Prostate gland (tissue), 2 donors: ENCODE results near the gene ZDHHC5. TPM values are rescaled to one million over a fixed set of nuclear protein-coding genes. Genes with fewer than 3 reads are reported as not detected.

ENCODE experiments used
- DNase-seq: peaks from one replicate; pipeline ENCODE4 v3.0.0-alpha.2; 2019; ENCODE audit warnings: low spot score
- H3K27ac ChIP-seq, 2 donors: fragments of 200-600 bp; sonication (generic); 2 replicates each; pipeline ENCODE4 v1.5.1; 2017 to 2019
- H3K27me3 ChIP-seq: fragments of 200-600 bp; sonication (generic); replicated peaks from 2 replicates; pipeline ENCODE4 v1.5.1; 2019; ENCODE audit not compliant: insufficient read depth
- H3K36me3 ChIP-seq, 2 donors: fragments of 200-600 bp; sonication (generic); 1 replicate in 1 of 2; 2 replicates in 1 of 2; pipeline versions ENCODE4 v1.5.1 to v1.8.1; 2017 to 2019
- H3K4me1 ChIP-seq: fragments of 200-600 bp; sonication (generic); replicated peaks from 2 replicates; pipeline ENCODE4 v1.5.1; 2019
- H3K4me3 ChIP-seq, 2 donors: fragments of 200-600 bp; sonication (generic); 2 replicates each; pipeline ENCODE4 v1.5.1; 2017 to 2019
- H3K9me3 ChIP-seq: fragments of 200-600 bp; sonication (generic); 2 replicates; pipeline ENCODE4 v1.5.1; 2017
- POLR2A ChIP-seq: fragments of 450-650 bp; IDR thresholded peaks from one replicate; pipeline ENCODE4 v1.6.1; 2016; ENCODE audit warnings: antibody characterized with exemption, mild to moderate bottlenecking
- POLR2AphosphoS5 ChIP-seq: sonication (generic); formaldehyde crosslinking; IDR thresholded peaks from one replicate; pipeline ENCODE4 v1.6.1; 2017; ENCODE audit warnings: antibody characterized with exemption
- WGBS: methylation state at CpG from one replicate; pipeline ENCODE4 v1.1.5; 2018; 5-methylcytosine and 5-hydroxymethylcytosine counted together
- intact Hi-C: fragments of 100-400 bp; cut with DNase I; formaldehyde crosslinking; loops from one replicate; pipeline ENCODE4 v1.14.2; 2022
- total RNA-seq, 2 donors: library from RNA; depleted of rRNA; stranded (reverse); fragments of >200 nt; gene quantifications; one replicate each; pipeline ENCODE4 v1.1.0, GENCODE V29; 2016
- TF ChIP-seq, protein P1 (sequence below), 4 experiments: fragments of 200-600 bp in 2 of 4; fragments of 450-650 bp in 2 of 4; sonication (generic) in 2 of 4; IDR thresholded peaks; 1 replicate in 3 of 4; 2 replicates in 1 of 4; pipeline ENCODE4 v1.5.1; 2016 to 2019; ENCODE audit warnings: antibody characterized with exemption in 4 of 4, mild to moderate bottlenecking in 2 of 4, moderate library complexity in 2 of 4

Gene ZDHHC5, protein sequence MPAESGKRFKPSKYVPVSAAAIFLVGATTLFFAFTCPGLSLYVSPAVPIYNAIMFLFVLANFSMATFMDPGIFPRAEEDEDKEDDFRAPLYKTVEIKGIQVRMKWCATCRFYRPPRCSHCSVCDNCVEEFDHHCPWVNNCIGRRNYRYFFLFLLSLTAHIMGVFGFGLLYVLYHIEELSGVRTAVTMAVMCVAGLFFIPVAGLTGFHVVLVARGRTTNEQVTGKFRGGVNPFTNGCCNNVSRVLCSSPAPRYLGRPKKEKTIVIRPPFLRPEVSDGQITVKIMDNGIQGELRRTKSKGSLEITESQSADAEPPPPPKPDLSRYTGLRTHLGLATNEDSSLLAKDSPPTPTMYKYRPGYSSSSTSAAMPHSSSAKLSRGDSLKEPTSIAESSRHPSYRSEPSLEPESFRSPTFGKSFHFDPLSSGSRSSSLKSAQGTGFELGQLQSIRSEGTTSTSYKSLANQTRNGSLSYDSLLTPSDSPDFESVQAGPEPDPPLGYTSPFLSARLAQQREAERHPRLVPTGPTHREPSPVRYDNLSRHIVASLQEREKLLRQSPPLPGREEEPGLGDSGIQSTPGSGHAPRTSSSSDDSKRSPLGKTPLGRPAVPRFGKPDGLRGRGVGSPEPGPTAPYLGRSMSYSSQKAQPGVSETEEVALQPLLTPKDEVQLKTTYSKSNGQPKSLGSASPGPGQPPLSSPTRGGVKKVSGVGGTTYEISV
- total RNA-seq: 10 to 100 TPM; 65.4 to 69.9 TPM

GRCh38 chr11:57667736-57668433 is at the start of gene ZDHHC5:
TSS of gene ZDHHC5 (plus strand) at chr11:57668114. CDS start at chr11:57673091, 4,977 bp downstream.
- H3K27ac ChIP-seq: peak within 1 kb of the TSS; percentile 97 to 99
- peak; percentile 99 for DNase-seq
- H3K4me1 ChIP-seq: no peaks in the 10 kb centered on the region
- H3K27me3 ChIP-seq: no peaks in the 10 kb centered on the region
- peaks cover 0 to 2% of the 10 kb centered on the region in 2 donors for H3K36me3 ChIP-seq
- H3K9me3 ChIP-seq: no peaks in the 10 kb centered on the region
- intact Hi-C loops: loop anchor here (5.0 kb wide), 2 partner anchors 44 to 94 kb away; partner anchors contain the start of genes CTNND1, MED19 and TMX2
- H3K4me3 ChIP-seq: peak within 1 kb of the TSS; percentile 81 to 99
- peak; percentile 72 for TF ChIP-seq POLR2A
- TF ChIP-seq, protein P1, sequence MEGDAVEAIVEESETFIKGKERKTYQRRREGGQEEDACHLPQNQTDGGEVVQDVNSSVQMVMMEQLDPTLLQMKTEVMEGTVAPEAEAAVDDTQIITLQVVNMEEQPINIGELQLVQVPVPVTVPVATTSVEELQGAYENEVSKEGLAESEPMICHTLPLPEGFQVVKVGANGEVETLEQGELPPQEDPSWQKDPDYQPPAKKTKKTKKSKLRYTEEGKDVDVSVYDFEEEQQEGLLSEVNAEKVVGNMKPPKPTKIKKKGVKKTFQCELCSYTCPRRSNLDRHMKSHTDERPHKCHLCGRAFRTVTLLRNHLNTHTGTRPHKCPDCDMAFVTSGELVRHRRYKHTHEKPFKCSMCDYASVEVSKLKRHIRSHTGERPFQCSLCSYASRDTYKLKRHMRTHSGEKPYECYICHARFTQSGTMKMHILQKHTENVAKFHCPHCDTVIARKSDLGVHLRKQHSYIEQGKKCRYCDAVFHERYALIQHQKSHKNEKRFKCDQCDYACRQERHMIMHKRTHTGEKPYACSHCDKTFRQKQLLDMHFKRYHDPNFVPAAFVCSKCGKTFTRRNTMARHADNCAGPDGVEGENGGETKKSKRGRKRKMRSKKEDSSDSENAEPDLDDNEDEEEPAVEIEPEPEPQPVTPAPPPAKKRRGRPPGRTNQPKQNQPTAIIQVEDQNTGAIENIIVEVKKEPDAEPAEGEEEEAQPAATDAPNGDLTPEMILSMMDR (IDR thresholded peaks at IDR 0.05): peak; percentile 56 to 85 (median 73)
- peak; percentile 88 for TF ChIP-seq POLR2AphosphoS5
- under 1% methylated on average over 96 of the region's 96 CpGs for WGBS

- Histone ChIP-seq H3K4me1 (no peaks in the 10 kb centered on the region), H3K27me3 (no peaks in the 10 kb centered on the region), H3K4me3 (no peak overlapping the region), H3K27ac (no peak overlapping the region), H3K36me3 (no peaks in the 10 kb centered on the region), H3K9me3 (no peaks in the 10 kb centered on the region)
- DNase-seq: no peak
- intact Hi-C loops: no loop called here
- 30% methylated on average over 2 of the region's 2 CpGs for WGBS
- no peak for TF ChIP-seq POLR2AphosphoS5
- no peak for TF ChIP-seq POLR2A
- TF ChIP-seq, protein P1 (IDR thresholded peaks at IDR 0.05): no peak
Measured at GRCh38 chr11:57618438-57618837, 49.5 kb upstream of the ZDHHC5 start.

GRCh38 chr11:57619331-57619730 is 48.6 kb upstream of the ZDHHC5 start:
- TF ChIP-seq POLR2AphosphoS5 (no peak), POLR2A (no peak)
- TF ChIP-seq, protein P1 (IDR thresholded peaks at IDR 0.05): no peak
- intact Hi-C loops: no loop called here
- no peak overlapping the region for H3K27ac ChIP-seq
- no peaks in the 10 kb centered on the region for H3K9me3 ChIP-seq
- DNase-seq: no peak
- WGBS: 78% methylated on average over 2 of the region's 2 CpGs
- H3K4me3 ChIP-seq: no peak overlapping the region
- no peaks in the 10 kb centered on the region for H3K36me3 ChIP-seq
- no peaks in the 10 kb centered on the region for H3K27me3 ChIP-seq
- no peaks in the 10 kb centered on the region for H3K4me1 ChIP-seq

GRCh38 chr11:57620467-57620866 is 47.4 kb upstream of the ZDHHC5 start:
- Histone ChIP-seq H3K27me3 (no peaks in the 10 kb centered on the region), H3K27ac (no peak overlapping the region), H3K4me1 (no peaks in the 10 kb centered on the region), H3K36me3 (no peaks in the 10 kb centered on the region), H3K4me3 (no peak overlapping the region), H3K9me3 (no peaks in the 10 kb centered on the region)
- no peak for DNase-seq
- TF ChIP-seq POLR2A (no peak), POLR2AphosphoS5 (no peak)
- TF ChIP-seq, protein P1 (IDR thresholded peaks at IDR 0.05): no peak
- intact Hi-C loops: no loop called here
